Stomach (tissue), 4 donors: ENCODE results near the gene DPF3.

Experiments
- CTCF ChIP-seq, 7 experiments: fragments of 450-650 bp in 4 of 7; fragments of 200-600 bp in 3 of 7; sonication (generic) in 3 of 7; IDR thresholded peaks; one replicate each; pipeline ENCODE4 v1.5.1; 2016 to 2019; ENCODE audit warnings: antibody characterized with exemption in 7 of 7, control low read depth in 2 of 7, mild to moderate bottlenecking in 1 of 7
- EP300 ChIP-seq: sonication (generic); formaldehyde crosslinking; IDR thresholded peaks from one replicate; pipeline ENCODE4 v1.6.1; 2017; ENCODE audit warnings: antibody characterized with exemption
- POLR2A ChIP-seq, 4 donors: fragments of 450-650 bp; IDR thresholded peaks; one replicate each; pipeline ENCODE4 v1.6.1; 2016; ENCODE audit warnings: antibody characterized with exemption in 4 of 4, control low read depth in 2 of 4, mild to moderate bottlenecking in 1 of 4, moderate library complexity in 1 of 4
- POLR2AphosphoS5 ChIP-seq, 3 donors: sonication (generic); formaldehyde crosslinking; IDR thresholded peaks; one replicate each; pipeline ENCODE4 v1.6.1; 2016; ENCODE audit warnings: antibody characterized with exemption in 3 of 3

- TF ChIP-seq CTCF (IDR thresholded peaks at IDR 0.05) (no peak), POLR2A (IDR thresholded peaks at IDR 0.05) (no peak), POLR2AphosphoS5 (IDR thresholded peaks at IDR 0.05) (no peak), EP300 (no peak)
These were observed 81.5 kb downstream of the DPF3 start for GRCh38 chr14:72812292-72812851.
